IMR-90 (cell line): ENCODE data around the gene RAB33B. TPM values are rescaled to one million over a fixed set of nuclear protein-coding genes. Genes with fewer than 3 reads are reported as not detected.

Experiments used
- ATAC-seq: fragments of 200-7000 bp; cut with Tn5 transposase; 2 replicates; pipeline ENCODE4 v1.9.1; 2020; ENCODE audit warnings: low read depth, mild to moderate bottlenecking, moderate library complexity
- BruUV-seq: library from RNA; stranded (reverse); fragments of 400-500 nt; replicated peaks from 2 replicates; lab custom pipeline; 2021; lab: Mats Ljungman, UMichigan
- CTCF ChIA-PET: fragments of 300-600 bp; formaldehyde crosslinking; extraction: SDS; loops from one replicate; lab custom pipeline; 2021; ENCODE audit warnings: antibody characterized with exemption; lab: Yijun Ruan, JAX
- POLR2A ChIA-PET: fragments of 300-600 bp; sonication (Branson Sonifier 250); formaldehyde crosslinking; loops from one replicate; lab custom pipeline; 2022; ENCODE audit warnings: antibody characterized with exemption; ENCODE audit not compliant: unreplicated experiment; lab: Charles Lee
- DNase-seq: peaks from one replicate; pipeline ENCODE4 v3.0.0; 2013
- H2AFZ ChIP-seq: replicated peaks from 2 replicates; pipeline ENCODE3; 2013; ENCODE audit warnings: low read length, mild to moderate bottlenecking; ENCODE audit not compliant: poor library complexity
- H2AK5ac ChIP-seq: 2 replicates; pipeline ENCODE4 v1.6.1; 2013; ENCODE audit warnings: low read depth, low read length, inconsistent platforms
- H2AK9ac ChIP-seq: replicated peaks from 2 replicates; pipeline ENCODE3; 2013; ENCODE audit warnings: mild to moderate bottlenecking, low read depth, low read length, moderate library complexity; ENCODE audit not compliant: poor library complexity
- H2BK120ac ChIP-seq: 2 replicates; pipeline ENCODE4 v1.6.1; 2013; ENCODE audit warnings: low read depth, low read length, inconsistent platforms
- H2BK15ac ChIP-seq: 3 replicates; pipeline ENCODE4 v1.6.1; 2013; ENCODE audit warnings: low read depth, low read length, inconsistent platforms
- H2BK20ac ChIP-seq: 2 replicates; pipeline ENCODE4 v1.6.1; 2013; ENCODE audit warnings: low read depth, mild to moderate bottlenecking, inconsistent platforms, low read length, moderate library complexity
- H2BK5ac ChIP-seq: 2 replicates; pipeline ENCODE4 v1.6.1; 2013; ENCODE audit warnings: mild to moderate bottlenecking, low read depth, low read length, inconsistent platforms; ENCODE audit not compliant: poor library complexity, severe bottlenecking
- H3K14ac ChIP-seq: replicated peaks from 2 replicates; pipeline ENCODE4 v1.6.1; 2013; ENCODE audit warnings: low read depth, low read length, inconsistent platforms
- H3K18ac ChIP-seq: 2 replicates; pipeline ENCODE4 v1.6.1; 2013; ENCODE audit warnings: low read depth, low read length, control low read depth
- H3K23ac ChIP-seq: 2 replicates; pipeline ENCODE4 v1.6.1; 2013; ENCODE audit warnings: low read depth, low read length, inconsistent platforms
- H3K27ac ChIP-seq: 2 replicates; pipeline ENCODE4 v1.5.1; 2013; ENCODE audit warnings: mild to moderate bottlenecking, control low read depth, low read length; ENCODE audit not compliant: insufficient read depth
- H3K27me3 ChIP-seq: 2 replicates; pipeline ENCODE4 v1.6.1; 2013; ENCODE audit warnings: low read length; ENCODE audit not compliant: control insufficient read depth, insufficient read depth
- H3K36me3 ChIP-seq: 2 replicates; pipeline ENCODE4 v1.6.1; 2013; ENCODE audit warnings: low read length, mixed read lengths; ENCODE audit not compliant: control insufficient read depth, insufficient read depth
- H3K4ac ChIP-seq: 2 replicates; pipeline ENCODE4 v1.6.1; 2013; ENCODE audit warnings: low read depth, low read length, inconsistent platforms
- H3K4me1 ChIP-seq: 2 replicates; pipeline ENCODE4 v1.6.1; 2013; ENCODE audit warnings: low read length, mixed read lengths; ENCODE audit not compliant: control insufficient read depth, insufficient read depth
- H3K4me2 ChIP-seq: 2 replicates; pipeline ENCODE4 v1.6.1; 2013; ENCODE audit warnings: low read depth, mild to moderate bottlenecking, control low read depth, low read length, moderate library complexity
- H3K4me3 ChIP-seq: 2 replicates; pipeline ENCODE4 v1.5.1; 2013; ENCODE audit warnings: low read depth, mild to moderate bottlenecking, control low read depth, low read length, moderate library complexity; ENCODE audit not compliant: insufficient read depth
- H3K56ac ChIP-seq: 2 replicates; pipeline ENCODE4 v1.6.1; 2013; ENCODE audit warnings: low read length, inconsistent platforms; ENCODE audit not compliant: insufficient read depth; ENCODE audit errors: extremely low read depth
- H3K79me1 ChIP-seq, 2 experiments: 2 replicates each; pipeline ENCODE4 v1.6.1; 2013; ENCODE audit warnings: low read length in 2 of 2, inconsistent platforms in 1 of 2, low read depth in 1 of 2
- H3K9ac ChIP-seq: 2 replicates; pipeline ENCODE4 v1.6.1; 2013; ENCODE audit warnings: low read depth, low read length, control low read depth
- H3K9me1 ChIP-seq: 2 replicates; pipeline ENCODE4 v1.6.1; 2013; ENCODE audit warnings: low read length, inconsistent platforms; ENCODE audit not compliant: insufficient read depth
- H3K9me3 ChIP-seq: 2 replicates; pipeline ENCODE4 v1.6.1; 2013; ENCODE audit warnings: low read length; ENCODE audit not compliant: control insufficient read depth, insufficient read depth
- H4K20me1 ChIP-seq: 2 replicates; pipeline ENCODE4 v1.6.1; 2013; ENCODE audit warnings: low read length, inconsistent platforms; ENCODE audit not compliant: insufficient read depth
- H4K5ac ChIP-seq: 2 replicates; pipeline ENCODE4 v1.6.1; 2013; ENCODE audit warnings: mild to moderate bottlenecking, low read depth, low read length, control low read depth
- H4K8ac ChIP-seq, 2 experiments: 2 replicates each; pipeline ENCODE4 v1.6.1; 2013; ENCODE audit warnings: low read depth in 2 of 2, low read length in 2 of 2, control low read depth in 1 of 2, inconsistent platforms in 1 of 2
- H4K91ac ChIP-seq: 2 replicates; pipeline ENCODE4 v1.6.1; 2013; ENCODE audit warnings: low read depth, low read length, inconsistent platforms; ENCODE audit not compliant: insufficient read depth
- BHLHE40 ChIP-seq: fragments of 150-350 bp; IDR thresholded peaks from 2 replicates; pipeline ENCODE4 v1.6.1; 2016; ENCODE audit warnings: mild to moderate bottlenecking, low read depth, low read length
- CEBPB ChIP-seq: IDR thresholded peaks from 2 replicates; pipeline ENCODE4 v1.6.1; 2012; ENCODE audit warnings: low read depth, low read length, improper control_type of control experiment
- CHD1 ChIP-seq: IDR thresholded peaks from 2 replicates; pipeline ENCODE4 v1.6.1; 2012; ENCODE audit warnings: low read depth, low read length, improper control_type of control experiment
- CTCF ChIP-seq: conservative IDR thresholded peaks from 2 replicates; pipeline ENCODE4 v1.5.1; 2012; ENCODE audit warnings: mild to moderate bottlenecking, low read depth, low read length, improper control_type of control experiment
- ELK1 ChIP-seq: fragments of 150-350 bp; IDR thresholded peaks from 2 replicates; pipeline ENCODE4 v1.6.1; 2016; ENCODE audit warnings: low read depth, mild to moderate bottlenecking, low read length, moderate library complexity, borderline replicate concordance
- FOS ChIP-seq: fragments of 150-350 bp; IDR thresholded peaks from 2 replicates; pipeline ENCODE4 v1.6.1; 2016; ENCODE audit warnings: low read depth, low read length
- MAFK ChIP-seq: IDR thresholded peaks from 2 replicates; pipeline ENCODE4 v1.6.1; 2012; ENCODE audit warnings: low read depth, low read length, improper control_type of control experiment
- MAZ ChIP-seq: IDR thresholded peaks from 2 replicates; pipeline ENCODE4 v1.6.1; 2012; ENCODE audit warnings: low read depth, mild to moderate bottlenecking, low read length, improper control_type of control experiment, moderate library complexity, borderline replicate concordance
- MXI1 ChIP-seq: IDR thresholded peaks from 2 replicates; pipeline ENCODE4 v1.6.1; 2012; ENCODE audit warnings: low read depth, mild to moderate bottlenecking, low read length, moderate library complexity, borderline replicate concordance
- NFE2L2 ChIP-seq: fragments of 150-350 bp; IDR thresholded peaks from 2 replicates; pipeline ENCODE4 v1.6.1; 2016; ENCODE audit warnings: low read depth, mild to moderate bottlenecking, low read length
- POLR2A ChIP-seq: IDR thresholded peaks from 2 replicates; pipeline ENCODE4 v1.6.1; 2012; ENCODE audit warnings: mild to moderate bottlenecking, low read depth, low read length
- RAD21 ChIP-seq: IDR thresholded peaks from 2 replicates; pipeline ENCODE4 v1.6.1; 2012; ENCODE audit warnings: low read length, improper control_type of control experiment
- RCOR1 ChIP-seq: IDR thresholded peaks from 2 replicates; pipeline ENCODE4 v1.6.1; 2012; ENCODE audit warnings: mild to moderate bottlenecking, low read length, improper control_type of control experiment; ENCODE audit not compliant: insufficient replicate concordance
- RFX5 ChIP-seq: IDR thresholded peaks from 2 replicates; pipeline ENCODE4 v1.8.0; 2012; ENCODE audit warnings: low read depth, mild to moderate bottlenecking, low read length, moderate library complexity
- SMC3 ChIP-seq: fragments of 150-350 bp; IDR thresholded peaks from 2 replicates; pipeline ENCODE4 v1.6.1; 2016; ENCODE audit warnings: low read depth, mild to moderate bottlenecking, antibody characterized with exemption, low read length, moderate library complexity
- USF2 ChIP-seq: fragments of 150-350 bp; IDR thresholded peaks from 2 replicates; pipeline ENCODE4 v1.6.1; 2017; ENCODE audit warnings: mild to moderate bottlenecking, antibody characterized with exemption, low read length, low read depth
- WGBS, 2 experiments: methylation state at CpG; one replicate each; pipeline versions ENCODE4 v1.1.5 to v1.1.7; 2013; ENCODE audit warnings: missing lambda C conversion rate in 2 of 2; ENCODE audit not compliant: insufficient read length in 1 of 2; ENCODE audit errors: extremely low coverage in 2 of 2; 5-methylcytosine and 5-hydroxymethylcytosine counted together
- dilution Hi-C: fragments of 300-500 bp; cut with HindIII; formaldehyde crosslinking; loops from one replicate; pipeline ENCODE4 v1.14.3; 2018; ENCODE audit warnings: low sequenced_read_pairs; ENCODE audit not compliant: unreplicated experiment
- in situ Hi-C: fragments of 300-500 bp; cut with MboI; formaldehyde crosslinking; loops from 3 replicates; pipeline ENCODE4 v1.14.3; 2019; ENCODE audit warnings: low sequenced_read_pairs, inconsistent platforms, mixed read lengths
- intact Hi-C: fragments of 100-400 bp; cut with micrococcal nuclease; formaldehyde crosslinking; loops from 2 replicates; pipeline ENCODE4 v1.10.0; 2022
- polyA plus RNA-seq, 3 experiments: library from polyadenylated mRNA; depleted of rRNA; stranded (reverse); fragments of >200 nt; gene quantifications; 2 replicates each; pipeline ENCODE4 v1.2.3, GENCODE V29; 2012; ENCODE audit warnings: low replicate concordance in 1 of 3
- total RNA-seq: library from RNA; depleted of rRNA; stranded (reverse); fragments of >200 nt; gene quantifications from 2 replicates; pipeline ENCODE4 v1.2.3, GENCODE V29; 2012

RAB33B gene
- total and polyA plus RNA-seq, 2 of the 4 experiments (the other 2 are of a cell fraction): 3.7 to 7.3 TPM

- TF ChIP-seq USF2 (no peak), MAZ (no peak), BHLHE40 (no peak), CTCF (no peak), CEBPB (no peak), FOS (no peak), CHD1 (no peak), POLR2A (no peak), ELK1 (no peak), SMC3 (no peak), RCOR1 (no peak), NFE2L2 (no peak), MAFK (no peak), MXI1 (no peak), RFX5 (no peak), RAD21 (no peak)
- in situ Hi-C loops: no loop called here
- dilution Hi-C loops: no loop called here
- no peak overlapping the region for H3K4me2 ChIP-seq
- H3K23ac ChIP-seq: no peak overlapping the region
- no peak overlapping the region for H3K9ac ChIP-seq
- no peaks in the 10 kb centered on the region for H3K36me3 ChIP-seq
- no peak overlapping the region for H2AFZ ChIP-seq
- no peak overlapping the region for H3K4me3 ChIP-seq
- H4K20me1 ChIP-seq: no peaks in the 10 kb centered on the region
- no peak overlapping the region for H4K8ac ChIP-seq
- H4K91ac ChIP-seq: no peak overlapping the region
- CTCF ChIA-PET: interaction anchor here (0.7 kb wide), 1 partner anchor 424 kb away, joined by 5 read pairs; no protein-coding TSS in a partner anchor
- no peak overlapping the region for H4K5ac ChIP-seq
- H3K27ac ChIP-seq: no peak overlapping the region
- H3K79me1 ChIP-seq: no peaks in the 10 kb centered on the region; a peak in 1 of 4 replicates
- peaks cover 3% of the 10 kb centered on the region; the same call in 1 of the 2 replicates for H3K9me1 ChIP-seq
- intact Hi-C loops: no loop called here
- no peak overlapping the region for H2AK5ac ChIP-seq
- ATAC-seq (no peak), DNase-seq (no peak)
- no peak overlapping the region for H3K56ac ChIP-seq
- POLR2A ChIA-PET: no interaction called here
- H3K4me1 ChIP-seq: no peaks in the 10 kb centered on the region
- H3K9me3 ChIP-seq: no peaks in the 10 kb centered on the region
- no peak overlapping the region for H3K18ac ChIP-seq
- no peak overlapping the region for H2BK120ac ChIP-seq
- no peak overlapping the region for H3K14ac ChIP-seq
- H2BK20ac ChIP-seq: no peak overlapping the region
- no TSS peak for BruUV-seq
- no peak overlapping the region for H2BK15ac ChIP-seq
- H3K27me3 ChIP-seq: no peaks in the 10 kb centered on the region
- H2AK9ac ChIP-seq: no peak overlapping the region
- H3K4ac ChIP-seq: no peak overlapping the region
- WGBS, 2 experiments: no CpG with 5 or more reads among the region's 1 CpG
- no peak overlapping the region for H2BK5ac ChIP-seq
These were observed 33.3 kb upstream of the RAB33B start for GRCh38 chr4:139420652-139421051.
